ENCODE results near the gene MEG3. TPM values are rescaled to one million over a fixed set of nuclear protein-coding genes. Genes with fewer than 3 reads are reported as not detected.

The MEG3 gene
- polyA plus RNA-seq, 1 donor from 2014 or later: not detected

GRCh38 chr14:100807496-100807895 lies 18.4 kb upstream of the MEG3 start:
- H3K27ac ChIP-seq (ENCODE audit: low read length): no peak overlapping the region
- no peaks in the 10 kb centered on the region for H3K36me3 ChIP-seq (ENCODE audit: insufficient read depth, low read length)
- no peaks in the 10 kb centered on the region for H3K9me2 ChIP-seq (ENCODE audit: insufficient read depth, low read length)
- no peak for TF ChIP-seq EP300 (conservative IDR thresholded peaks at IDR 0.05; ENCODE audit: poor library complexity, severe bottlenecking)
- no peak for TF ChIP-seq EZH2 (IDR thresholded peaks at IDR 0.05; ENCODE audit: borderline replicate concordance, insufficient read depth, low read length, poor library complexity, severe bottlenecking)
- no peak for TF ChIP-seq POLR2AphosphoS5 (IDR thresholded peaks at IDR 0.05)
- TF ChIP-seq RAD21 (conservative IDR thresholded peaks at IDR 0.05): no peak
- TF ChIP-seq SMC3 (conservative IDR thresholded peaks at IDR 0.05; ENCODE audit: poor library complexity): no peak
- TF ChIP-seq REST (IDR thresholded peaks at IDR 0.05; ENCODE audit: borderline replicate concordance): no peak
- no peak for TF ChIP-seq CTCF (IDR thresholded peaks at IDR 0.05; ENCODE audit: poor library complexity, severe bottlenecking)
- TF ChIP-seq TAF1 (IDR thresholded peaks at IDR 0.05; ENCODE audit: low read depth): no peak
- TF ChIP-seq MXI1 (conservative IDR thresholded peaks at IDR 0.05; ENCODE audit: poor library complexity, severe bottlenecking): no peak
- peaks cover 32% of the 10 kb centered on the region for H3K9me3 ChIP-seq (ENCODE audit: low read length)
- no peak overlapping the region for H2AFZ ChIP-seq (ENCODE audit: low read depth, low read length)
- H3K9ac ChIP-seq (ENCODE audit: low read length): no peak overlapping the region
- H3F3A ChIP-seq (ENCODE audit: insufficient read depth, low read length, poor library complexity, severe bottlenecking): no peaks in the 10 kb centered on the region
- H3K27me3 ChIP-seq (ENCODE audit: insufficient read depth, low read depth, low read length): no peaks in the 10 kb centered on the region
- no peaks in the 10 kb centered on the region for H4K20me1 ChIP-seq (ENCODE audit: insufficient read depth)
- no peaks in the 10 kb centered on the region for H3K79me2 ChIP-seq (replicated peaks; ENCODE audit: insufficient read depth, low read length)
- H3K4me3 ChIP-seq (ENCODE audit: low read length): no peak overlapping the region
- no peak overlapping the region for H3K4me2 ChIP-seq (ENCODE audit: low read length)

DNA sequence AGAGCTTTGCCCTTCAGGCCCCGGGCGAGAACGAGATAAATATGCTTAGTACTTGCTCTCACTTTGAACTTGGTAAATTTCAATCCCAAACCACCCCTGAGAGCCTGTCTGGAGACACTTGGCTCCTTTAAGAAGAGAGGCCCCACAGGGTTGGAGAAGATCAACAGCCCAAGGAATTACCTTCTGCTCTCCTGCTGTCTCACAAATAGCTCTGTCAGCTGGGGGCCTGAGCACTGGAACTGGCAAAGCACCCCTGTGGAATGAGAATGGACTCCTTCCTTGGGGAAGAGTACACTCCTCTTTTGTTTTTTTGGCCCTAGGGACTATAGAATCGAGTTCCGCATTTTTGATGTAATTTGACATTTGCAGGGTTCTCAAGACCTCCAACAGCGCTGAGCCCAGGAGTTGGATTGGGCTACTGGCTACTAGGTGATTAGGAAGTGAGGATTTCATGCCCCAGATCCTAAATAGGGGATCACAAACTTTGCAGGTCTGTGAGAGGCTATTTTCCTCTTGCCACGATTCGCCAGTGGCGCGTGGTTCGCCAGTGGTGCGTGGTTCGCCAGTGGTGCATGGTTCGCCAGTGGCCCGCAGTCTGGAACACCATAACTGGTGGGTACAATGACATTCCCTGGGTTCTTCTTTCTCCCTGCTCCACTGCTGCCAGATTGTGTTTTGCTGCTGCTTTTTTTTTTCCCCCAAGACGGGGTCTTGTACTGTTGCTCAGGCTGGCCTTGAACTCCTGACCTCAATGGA lies 17.8 kb upstream of the MEG3 start:
- Histone ChIP-seq H2AFZ (ENCODE audit: low read depth, low read length) (no peak overlapping the region), H4K20me1 (ENCODE audit: insufficient read depth) (no peaks in the 10 kb centered on the region), H3K9me3 (ENCODE audit: low read length) (peaks cover 32% of the 10 kb centered on the region), H3K4me2 (ENCODE audit: low read length) (no peak overlapping the region), H3K79me2 (replicated peaks; ENCODE audit: insufficient read depth, low read length) (no peaks in the 10 kb centered on the region), H3K4me3 (ENCODE audit: low read length) (no peak overlapping the region), H3K9ac (ENCODE audit: low read length) (no peak overlapping the region), H3K9me2 (ENCODE audit: insufficient read depth, low read length) (no peaks in the 10 kb centered on the region), H3K27me3 (ENCODE audit: insufficient read depth, low read depth, low read length) (no peaks in the 10 kb centered on the region), H3F3A (ENCODE audit: insufficient read depth, low read length, poor library complexity, severe bottlenecking) (no peaks in the 10 kb centered on the region), H3K36me3 (ENCODE audit: insufficient read depth, low read length) (no peaks in the 10 kb centered on the region), H3K27ac (ENCODE audit: low read length) (no peak overlapping the region)
- TF ChIP-seq POLR2AphosphoS5 (IDR thresholded peaks at IDR 0.05) (peak; percentile 21), EP300 (conservative IDR thresholded peaks at IDR 0.05; ENCODE audit: poor library complexity, severe bottlenecking) (no peak)

Measured in neural cell (in vitro differentiated cells).